HepG2 (cell line): ENCODE results near the gene AHCYL2. TPM values are rescaled to one million over a fixed set of nuclear protein-coding genes. Genes with fewer than 3 reads are reported as not detected.

Source experiments
- ARID2 ChIP-seq: sonication (generic); formaldehyde crosslinking; IDR thresholded peaks from 2 replicates; pipeline ENCODE4 v1.8.1; 2022; ENCODE audit warnings: mild to moderate bottlenecking, missing genetic modification reagents, borderline replicate concordance
- ESRRA ChIP-seq: sonication (generic); formaldehyde crosslinking; IDR thresholded peaks from 2 replicates; pipeline ENCODE4 v1.5.1; 2020; ENCODE audit warnings: mild to moderate bottlenecking, low read depth, missing genetic modification reagents
- ETV6 ChIP-seq: sonication (generic); formaldehyde crosslinking; conservative IDR thresholded peaks from 2 replicates; pipeline ENCODE4 v1.4.0; 2020; ENCODE audit warnings: missing genetic modification reagents
- HIVEP1 ChIP-seq: sonication (generic); formaldehyde crosslinking; IDR thresholded peaks from 2 replicates; pipeline ENCODE4 v1.4.0; 2020; ENCODE audit warnings: mild to moderate bottlenecking, missing genetic modification reagents
- KDM5A ChIP-seq: fragments of 200-600 bp; sonication (generic); IDR thresholded peaks from 2 replicates; pipeline ENCODE4 v1.7.0; 2018; ENCODE audit warnings: antibody characterized with exemption, mild to moderate bottlenecking, low read length, borderline replicate concordance
- MAZ ChIP-seq, 2 experiments: sonication (generic) in 1 of 2; formaldehyde crosslinking in 1 of 2; IDR thresholded peaks; 2 replicates each; pipeline versions ENCODE4 v1.5.0 to v1.6.1; 2012 to 2020; ENCODE audit warnings: low read depth in 2 of 2, mild to moderate bottlenecking in 2 of 2, borderline replicate concordance in 1 of 2, improper control_type of control experiment in 1 of 2, low read length in 1 of 2, missing genetic modification reagents in 1 of 2, moderate library complexity in 1 of 2
- PLRG1 ChIP-seq: fragments of 450-650 bp; conservative IDR thresholded peaks from 2 replicates; pipeline ENCODE4 v1.6.1; 2016
- RBFOX2 ChIP-seq: fragments of 200-400 bp; formaldehyde crosslinking; IDR thresholded peaks from 2 replicates; pipeline ENCODE4 v1.6.1; 2017; ENCODE audit warnings: low read depth, mild to moderate bottlenecking, low read length
- REXO4 ChIP-seq: sonication (generic); formaldehyde crosslinking; IDR thresholded peaks from 2 replicates; pipeline ENCODE4 v1.8.0; 2022; ENCODE audit warnings: missing genetic modification reagents, mild to moderate bottlenecking, borderline replicate concordance
- SIX1 ChIP-seq: sonication (generic); formaldehyde crosslinking; IDR thresholded peaks from 2 replicates; pipeline ENCODE4 v1.4.0; 2020; ENCODE audit warnings: missing genetic modification reagents, borderline replicate concordance
- THAP11 ChIP-seq: IDR thresholded peaks from 2 replicates; pipeline ENCODE4 v1.6.1; 2016; ENCODE audit warnings: missing biosample characterization, missing genetic modification reagents
- ZBTB7B ChIP-seq: sonication (generic); formaldehyde crosslinking; IDR thresholded peaks from 2 replicates; pipeline ENCODE4 v1.4.0; 2020; ENCODE audit warnings: missing genetic modification reagents
- ZFX ChIP-seq: sonication (generic); formaldehyde crosslinking; IDR thresholded peaks from 2 replicates; pipeline ENCODE4 v1.4.0; 2020; ENCODE audit warnings: mild to moderate bottlenecking, low read depth, missing genetic modification reagents, moderate library complexity
- ZNF251 ChIP-seq: sonication (generic); formaldehyde crosslinking; IDR thresholded peaks from 2 replicates; pipeline ENCODE4 v1.9.0; 2021; ENCODE audit warnings: mild to moderate bottlenecking, missing genetic modification reagents
- ZNF510 ChIP-seq: sonication (generic); formaldehyde crosslinking; IDR thresholded peaks from 2 replicates; pipeline ENCODE4 v1.4.0; 2020; ENCODE audit warnings: low read depth, mild to moderate bottlenecking, missing genetic modification reagents
- ZNF563 ChIP-seq: sonication (generic); formaldehyde crosslinking; IDR thresholded peaks from 2 replicates; pipeline ENCODE4 v1.8.0; 2022; ENCODE audit warnings: mild to moderate bottlenecking, moderate library complexity, missing genetic modification reagents
- ZNF839 ChIP-seq: sonication (generic); formaldehyde crosslinking; IDR thresholded peaks from 2 replicates; pipeline ENCODE4 v1.4.0; 2020; ENCODE audit warnings: missing genetic modification reagents, mild to moderate bottlenecking, borderline replicate concordance
- ZSCAN22 ChIP-seq: sonication (generic); formaldehyde crosslinking; IDR thresholded peaks from 2 replicates; pipeline ENCODE4 v1.4.0; 2020; ENCODE audit warnings: mild to moderate bottlenecking, missing genetic modification reagents
- polyA plus RNA-seq, 8 experiments: library from polyadenylated mRNA; depleted of rRNA in 3 of 8; stranded (reverse) in 7 of 8; unstranded in 1 of 8; fragments of >200 nt; fragmentation: Illumina TruSeq in 4 of 8; extraction: Trizol in 4 of 8; gene quantifications; 2 replicates each; pipeline versions ENCODE4 v1.2.1 to v1.2.3, GENCODE V29; 2011 to 2016; ENCODE audit warnings: low read depth in 4 of 8, missing spikeins in 1 of 8, mixed read lengths in 1 of 8; ENCODE audit not compliant: insufficient read depth in 1 of 8
- total RNA-seq, 5 experiments: library from RNA; depleted of rRNA; stranded (reverse); fragments of >200 nt; fragmentation: Illumina TruSeq; extraction: Trizol; gene quantifications; 2 replicates each; pipeline ENCODE4 v1.2.3, GENCODE V29; 2016; ENCODE audit warnings: low read depth in 1 of 5
- TF ChIP-seq, protein P1 (sequence below): sonication (generic); formaldehyde crosslinking; IDR thresholded peaks from 2 replicates; pipeline ENCODE4 v1.5.1; 2020; ENCODE audit warnings: missing genetic modification reagents, mild to moderate bottlenecking, borderline replicate concordance
- TF ChIP-seq, protein P2 (sequence below): sonication (generic); formaldehyde crosslinking; IDR thresholded peaks from 2 replicates; pipeline ENCODE4 v1.9.0; 2021; ENCODE audit warnings: missing genetic modification reagents, borderline replicate concordance

AHCYL2 gene
- total and polyA plus RNA-seq, 2 of the 13 experiments (the other 11 are each of a cell fraction or from before 2014, with no cell fraction given) = 9.5 to 14.7 TPM

DNA sequence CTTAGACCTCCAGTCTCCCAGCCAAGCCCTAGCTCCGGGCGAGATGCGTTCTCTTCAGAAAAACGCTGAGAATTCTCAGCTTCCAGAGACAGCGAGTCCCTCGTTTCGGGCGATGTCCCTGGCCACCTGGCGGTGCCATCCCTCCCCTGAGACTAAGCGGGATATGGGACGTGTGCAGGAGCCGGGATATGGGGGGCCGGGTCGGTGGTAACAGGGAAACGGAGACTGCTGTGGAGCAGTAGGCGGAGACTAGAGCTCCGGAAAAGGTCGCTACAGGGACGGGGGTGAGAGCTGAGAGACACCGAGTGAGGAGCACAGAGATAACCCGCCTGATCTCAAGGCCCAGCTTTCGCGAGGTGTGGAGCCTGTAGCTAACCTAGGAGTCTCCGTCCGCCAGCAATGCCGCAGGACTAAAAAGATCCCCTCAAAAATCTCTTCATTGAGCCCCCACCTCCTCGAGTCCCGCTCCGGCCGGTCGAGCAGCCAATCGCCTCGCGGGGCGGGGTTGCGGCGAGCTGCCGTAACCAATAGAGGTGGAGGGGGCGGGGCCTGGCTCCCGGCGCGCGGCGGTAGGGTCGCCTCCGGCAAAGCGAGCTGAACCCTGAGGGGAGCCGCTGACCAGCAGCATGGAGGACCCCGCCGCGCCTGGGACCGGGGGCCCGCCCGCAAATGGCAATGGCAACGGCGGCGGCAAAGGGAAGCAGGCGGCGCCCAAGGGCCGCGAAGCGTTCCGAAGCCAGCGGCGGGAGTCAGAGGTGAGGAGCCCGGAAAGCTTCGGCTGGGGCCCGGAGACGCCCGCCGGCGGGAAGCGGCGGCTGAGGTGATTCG, 209.2 kb downstream of the AHCYL2 start, which contains the start of gene STRIP2 (continued):
- TF ChIP-seq, protein P1, sequence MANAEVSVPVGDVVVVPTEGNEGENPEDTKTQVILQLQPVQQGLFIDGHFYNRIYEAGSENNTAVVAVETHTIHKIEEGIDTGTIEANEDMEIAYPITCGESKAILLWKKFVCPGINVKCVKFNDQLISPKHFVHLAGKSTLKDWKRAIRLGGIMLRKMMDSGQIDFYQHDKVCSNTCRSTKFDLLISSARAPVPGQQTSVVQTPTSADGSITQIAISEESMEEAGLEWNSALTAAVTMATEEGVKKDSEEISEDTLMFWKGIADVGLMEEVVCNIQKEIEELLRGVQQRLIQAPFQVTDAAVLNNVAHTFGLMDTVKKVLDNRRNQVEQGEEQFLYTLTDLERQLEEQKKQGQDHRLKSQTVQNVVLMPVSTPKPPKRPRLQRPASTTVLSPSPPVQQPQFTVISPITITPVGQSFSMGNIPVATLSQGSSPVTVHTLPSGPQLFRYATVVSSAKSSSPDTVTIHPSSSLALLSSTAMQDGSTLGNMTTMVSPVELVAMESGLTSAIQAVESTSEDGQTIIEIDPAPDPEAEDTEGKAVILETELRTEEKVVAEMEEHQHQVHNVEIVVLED = peak; percentile 39; the same call in 1 of the 2 replicates
- 0 out of 2 replicates have a peak, but pooled peaks have one; percentile 31 for TF ChIP-seq ETV6 (CRISPR knock-in tag)
- peak; percentile 63; the same call in 1 of the 2 replicates for TF ChIP-seq ZBTB7B
- TF ChIP-seq PLRG1 = no peak
- no peak for TF ChIP-seq ZNF251
- TF ChIP-seq ZNF563 = 0 out of 2 replicates have a peak, but pooled peaks have one; percentile 32
- no peak for TF ChIP-seq ZNF510
- peak; percentile 78 for TF ChIP-seq RBFOX2
- TF ChIP-seq ZNF839 (CRISPR knock-in tag) = no peak
- TF ChIP-seq ZSCAN22 (CRISPR knock-in tag) = no peak
- peak; percentile 53; the same call in 1 of the 2 replicates for TF ChIP-seq ARID2
- TF ChIP-seq SIX1 (CRISPR knock-in tag) = no peak
- TF ChIP-seq THAP11 = 0 out of 2 replicates have a peak, but pooled peaks have one; percentile 21
- peak; percentile 80 for TF ChIP-seq ZFX (CRISPR knock-in tag)
- peak; percentile 46; the same call in 1 of the 2 replicates for TF ChIP-seq MAZ (IDR thresholded peaks at IDR 0.05; ENCODE audit: borderline replicate concordance, low read depth, low read length)
- peak; percentile 70 for TF ChIP-seq MAZ (CRISPR knock-in tag; IDR thresholded peaks at IDR 0.05; ENCODE audit: low read depth)
- no peak for TF ChIP-seq ESRRA (CRISPR knock-in tag)
- TF ChIP-seq KDM5A = no peak
- no peak for TF ChIP-seq HIVEP1 (CRISPR knock-in tag)
- TF ChIP-seq, protein P2, sequence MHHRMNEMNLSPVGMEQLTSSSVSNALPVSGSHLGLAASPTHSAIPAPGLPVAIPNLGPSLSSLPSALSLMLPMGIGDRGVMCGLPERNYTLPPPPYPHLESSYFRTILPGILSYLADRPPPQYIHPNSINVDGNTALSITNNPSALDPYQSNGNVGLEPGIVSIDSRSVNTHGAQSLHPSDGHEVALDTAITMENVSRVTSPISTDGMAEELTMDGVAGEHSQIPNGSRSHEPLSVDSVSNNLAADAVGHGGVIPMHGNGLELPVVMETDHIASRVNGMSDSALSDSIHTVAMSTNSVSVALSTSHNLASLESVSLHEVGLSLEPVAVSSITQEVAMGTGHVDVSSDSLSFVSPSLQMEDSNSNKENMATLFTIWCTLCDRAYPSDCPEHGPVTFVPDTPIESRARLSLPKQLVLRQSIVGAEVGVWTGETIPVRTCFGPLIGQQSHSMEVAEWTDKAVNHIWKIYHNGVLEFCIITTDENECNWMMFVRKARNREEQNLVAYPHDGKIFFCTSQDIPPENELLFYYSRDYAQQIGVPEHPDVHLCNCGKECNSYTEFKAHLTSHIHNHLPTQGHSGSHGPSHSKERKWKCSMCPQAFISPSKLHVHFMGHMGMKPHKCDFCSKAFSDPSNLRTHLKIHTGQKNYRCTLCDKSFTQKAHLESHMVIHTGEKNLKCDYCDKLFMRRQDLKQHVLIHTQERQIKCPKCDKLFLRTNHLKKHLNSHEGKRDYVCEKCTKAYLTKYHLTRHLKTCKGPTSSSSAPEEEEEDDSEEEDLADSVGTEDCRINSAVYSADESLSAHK (CRISPR knock-in tag) = 0 out of 2 replicates have a peak, but pooled peaks have one; percentile 57
- TF ChIP-seq REXO4 (CRISPR knock-in tag) = no peak
